H9 (cell line): Measurements from ENCODE around the gene SLC9A2. TPM values are rescaled to one million over a fixed set of nuclear protein-coding genes. Genes with fewer than 3 reads are reported as not detected.

Source experiments
- DNase-seq: peaks from one replicate; pipeline ENCODE4 v3.0.0-alpha.2; 2017
- H2AFZ ChIP-seq: one replicate; pipeline ENCODE4 v1.6.1; 2013; ENCODE audit warnings: mild to moderate bottlenecking, low read length, control low read depth, moderate library complexity
- H2AK5ac ChIP-seq: 2 replicates; pipeline ENCODE4 v1.6.1; 2013; ENCODE audit warnings: low read length, control low read depth, mixed read lengths; ENCODE audit not compliant: insufficient read length
- H2BK120ac ChIP-seq: one replicate; pipeline ENCODE4 v1.6.1; 2013; ENCODE audit warnings: low read depth, mild to moderate bottlenecking, low read length, control low read depth, inconsistent platforms; ENCODE audit not compliant: poor library complexity, severe bottlenecking
- H2BK12ac ChIP-seq: 2 replicates; pipeline ENCODE4 v1.6.1; 2013; ENCODE audit warnings: low read length, control low read depth, mixed read lengths, low read depth; ENCODE audit not compliant: insufficient read length
- H2BK15ac ChIP-seq: 2 replicates; pipeline ENCODE4 v1.6.1; 2013; ENCODE audit warnings: low read depth, low read length, control low read depth
- H2BK20ac ChIP-seq: one replicate; pipeline ENCODE4 v1.6.1; 2013; ENCODE audit warnings: low read depth, mild to moderate bottlenecking, low read length, control low read depth, inconsistent platforms; ENCODE audit not compliant: poor library complexity, severe bottlenecking
- H2BK5ac ChIP-seq: 2 replicates; pipeline ENCODE4 v1.6.1; 2013; ENCODE audit warnings: low read length, control low read depth, mixed read lengths; ENCODE audit not compliant: insufficient read length
- H3K14ac ChIP-seq: 2 replicates; pipeline ENCODE4 v1.6.1; 2013; ENCODE audit warnings: low read length, control low read depth; ENCODE audit not compliant: insufficient read depth
- H3K18ac ChIP-seq: 2 replicates; pipeline ENCODE4 v1.6.1; 2013; ENCODE audit warnings: low read depth, mild to moderate bottlenecking, mixed read lengths, low read length, control low read depth; ENCODE audit not compliant: insufficient read length
- H3K23ac ChIP-seq: 2 replicates; pipeline ENCODE4 v1.6.1; 2013; ENCODE audit warnings: low read length, control low read depth, mixed read lengths, low read depth; ENCODE audit not compliant: insufficient read length
- H3K23me2 ChIP-seq: 2 replicates; pipeline ENCODE4 v1.6.1; 2013; ENCODE audit warnings: low read depth, mild to moderate bottlenecking, mixed read lengths, low read length, control low read depth; ENCODE audit not compliant: insufficient read length, poor library complexity, severe bottlenecking
- H3K27ac ChIP-seq: 2 replicates; pipeline ENCODE4 v1.5.1; 2013; ENCODE audit warnings: low read length, control low read depth, mixed read lengths, low read depth; ENCODE audit not compliant: insufficient read length
- H3K27me3 ChIP-seq: 2 replicates; pipeline ENCODE4 v1.6.1; 2013; ENCODE audit warnings: low read length, control low read depth, inconsistent platforms; ENCODE audit not compliant: insufficient read depth
- H3K4ac ChIP-seq: 2 replicates; pipeline ENCODE4 v1.6.1; 2013; ENCODE audit warnings: low read depth, mild to moderate bottlenecking, control low read depth, inconsistent platforms, low read length, moderate library complexity
- H3K4me1 ChIP-seq: 2 replicates; pipeline ENCODE4 v1.6.1; 2013; ENCODE audit warnings: low read length, control low read depth, inconsistent platforms; ENCODE audit not compliant: insufficient read depth
- H3K4me2 ChIP-seq: 2 replicates; pipeline ENCODE4 v1.6.1; 2013; ENCODE audit warnings: low read length, control low read depth, mixed read lengths; ENCODE audit not compliant: insufficient read length, insufficient read depth
- H3K56ac ChIP-seq: 2 replicates; pipeline ENCODE4 v1.6.1; 2013; ENCODE audit warnings: low read depth, mild to moderate bottlenecking, mixed read lengths, low read length, control low read depth; ENCODE audit not compliant: insufficient read length
- H3K79me1 ChIP-seq: 2 replicates; pipeline ENCODE4 v1.6.1; 2013; ENCODE audit warnings: low read depth, mild to moderate bottlenecking, moderate library complexity, low read length, control low read depth, inconsistent platforms; ENCODE audit not compliant: insufficient read depth, poor library complexity, severe bottlenecking
- H3K79me2 ChIP-seq: 2 replicates; pipeline ENCODE4 v1.6.1; 2013; ENCODE audit warnings: low read length, control low read depth, inconsistent platforms; ENCODE audit not compliant: insufficient read depth
- H3K9ac ChIP-seq: 2 replicates; pipeline ENCODE4 v1.6.1; 2013; ENCODE audit warnings: low read length, control low read depth, mixed read lengths; ENCODE audit not compliant: insufficient read length; ENCODE audit errors: extremely low read depth
- H3K9me3 ChIP-seq: one replicate; pipeline ENCODE4 v1.6.1; 2013; ENCODE audit warnings: low read depth, low read length, inconsistent platforms; ENCODE audit not compliant: control insufficient read depth
- H3T11ph ChIP-seq: one replicate; pipeline ENCODE4 v1.6.1; 2013; ENCODE audit warnings: mild to moderate bottlenecking, low read length, control low read depth, inconsistent platforms
- H4K20me1 ChIP-seq: one replicate; pipeline ENCODE4 v1.6.1; 2013; ENCODE audit not compliant: control insufficient read depth, insufficient read length, insufficient read depth
- H4K5ac ChIP-seq: 2 replicates; pipeline ENCODE4 v1.6.1; 2013; ENCODE audit warnings: low read depth, mild to moderate bottlenecking, mixed read lengths, low read length, control low read depth; ENCODE audit not compliant: insufficient read length
- H4K8ac ChIP-seq: replicated peaks from 2 replicates; pipeline ENCODE4 v1.6.1; 2013; ENCODE audit warnings: low read length, control low read depth, mixed read lengths, low read depth; ENCODE audit not compliant: insufficient read length
- H4K91ac ChIP-seq: 2 replicates; pipeline ENCODE4 v1.6.1; 2013; ENCODE audit warnings: low read depth, mild to moderate bottlenecking, moderate library complexity, mixed read lengths, low read length, control low read depth; ENCODE audit not compliant: insufficient read length
- H3K27ac Mint-ChIP-seq, 3 experiments: 2 replicates in 2 of 3; 3 replicates in 1 of 3; pipeline ENCODE4 v1.8.0; 2020 to 2021; ENCODE audit warnings: mixed read lengths in 3 of 3, mild to moderate bottlenecking in 1 of 3, moderate library complexity in 1 of 3
- H3K27me3 Mint-ChIP-seq: 2 replicates; pipeline ENCODE4 v1.8.0; 2021; ENCODE audit warnings: low read depth, mild to moderate bottlenecking, moderate library complexity, mixed read lengths
- H3K36me3 Mint-ChIP-seq, 3 experiments: 2 replicates in 2 of 3; 3 replicates in 1 of 3; pipeline ENCODE4 v1.8.0; 2020 to 2021; ENCODE audit warnings: low read depth in 3 of 3, mixed read lengths in 3 of 3; ENCODE audit not compliant: insufficient read depth in 1 of 3
- H3K4me1 Mint-ChIP-seq, 2 experiments: 2 replicates each; pipeline ENCODE4 v1.8.0; 2020; ENCODE audit warnings: mixed read lengths in 2 of 2
- H3K4me3 Mint-ChIP-seq, 2 experiments: 2 replicates in 1 of 2; 3 replicates in 1 of 2; pipeline ENCODE4 v1.8.0; 2020 to 2021; ENCODE audit warnings: mild to moderate bottlenecking in 2 of 2, mixed read lengths in 2 of 2, moderate library complexity in 1 of 2
- H3K9me3 Mint-ChIP-seq, 2 experiments: 2 replicates in 1 of 2; 3 replicates in 1 of 2; pipeline ENCODE4 v1.8.0; 2020; ENCODE audit warnings: mild to moderate bottlenecking in 2 of 2, mixed read lengths in 2 of 2, moderate library complexity in 1 of 2
- WGBS: extraction: QIAGEN DNeasy Blood & Tissue Kit; methylation state at CpG from one replicate; pipeline ENCODE4 v1.1.7; 2013; ENCODE audit warnings: missing lambda C conversion rate, low lambda C conversion rate, mixed read lengths; ENCODE audit not compliant: insufficient read length; ENCODE audit errors: extremely low coverage; 5-methylcytosine and 5-hydroxymethylcytosine counted together
- total RNA-seq: library from RNA; stranded (reverse); gene quantifications from 2 replicates; pipeline ENCODE4 v1.2.1, GENCODE V29; 2021
- TF ChIP-seq, protein P1 (sequence below): fragments of 200-600 bp; sonication (generic); conservative IDR thresholded peaks from 3 replicates; pipeline ENCODE4 v1.8.0; 2021; ENCODE audit warnings: antibody characterized with exemption, mild to moderate bottlenecking

SLC9A2 gene
- total RNA-seq, 1 experiment from 2014 or later: 0.04 TPM

DNA sequence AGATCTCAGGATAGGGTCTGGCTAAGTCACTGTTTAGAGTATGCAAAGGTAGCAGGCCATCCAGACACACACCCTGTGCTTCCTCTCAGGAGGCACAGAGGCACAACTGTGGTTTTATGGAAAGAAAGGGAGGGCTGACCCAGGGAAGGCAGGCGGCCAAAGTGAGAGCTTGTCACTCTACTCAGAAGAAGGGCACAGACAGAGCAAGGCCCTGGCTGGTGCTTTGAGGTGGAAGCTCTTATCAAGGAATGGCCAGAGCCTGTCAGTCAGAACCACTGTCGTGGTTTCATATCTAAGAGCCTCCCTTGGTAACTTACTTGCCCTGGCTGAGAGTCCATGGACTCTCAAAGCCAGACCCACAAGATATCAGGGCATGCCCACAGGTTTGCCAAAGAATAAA, 40.7 kb downstream of the SLC9A2 start:
- H3K27me3 ChIP-seq: no peaks in the 10 kb centered on the region
- no peak for DNase-seq
- no peak overlapping the region for H3T11ph ChIP-seq
- H4K8ac ChIP-seq: no peak overlapping the region
- Mint-ChIP-seq H3K27ac (peak overlapping the region in 1 of 3 experiments; percentile 74; a peak in 1 of 7 replicates), H3K9me3 (no peaks in the 10 kb centered on the region), H3K36me3 (no peaks in the 10 kb centered on the region), H3K4me3 (no peak overlapping the region), H3K27me3 (peaks cover 1% of the 10 kb centered on the region; the same call in 1 of the 2 replicates), H3K4me1 (peaks cover 5% of the 10 kb centered on the region in 2 experiments; a peak in 3 of 4 replicates)
- H4K91ac ChIP-seq: no peak overlapping the region
- no peak overlapping the region for H3K9ac ChIP-seq
- H4K20me1 ChIP-seq: no peaks in the 10 kb centered on the region
- H2BK15ac ChIP-seq: no peak overlapping the region
- no peaks in the 10 kb centered on the region for H3K9me3 ChIP-seq
- no peak overlapping the region for H3K23ac ChIP-seq
- H3K23me2 ChIP-seq: no peaks in the 10 kb centered on the region
- no peak overlapping the region for H2BK12ac ChIP-seq
- H2BK5ac ChIP-seq: no peak overlapping the region
- H2AFZ ChIP-seq: no peak overlapping the region
- no peaks in the 10 kb centered on the region for H3K79me2 ChIP-seq
- no peak overlapping the region for H3K27ac ChIP-seq
- no peaks in the 10 kb centered on the region for H3K4me1 ChIP-seq
- no peak overlapping the region for H3K4ac ChIP-seq
- peak overlapping the region; percentile 7 for H3K18ac ChIP-seq
- no CpG with 5 or more reads among the region's 2 CpGs for WGBS
- H3K56ac ChIP-seq: no peak overlapping the region
- no peak overlapping the region for H3K4me2 ChIP-seq
- H4K5ac ChIP-seq: no peak overlapping the region
- TF ChIP-seq, protein P1, sequence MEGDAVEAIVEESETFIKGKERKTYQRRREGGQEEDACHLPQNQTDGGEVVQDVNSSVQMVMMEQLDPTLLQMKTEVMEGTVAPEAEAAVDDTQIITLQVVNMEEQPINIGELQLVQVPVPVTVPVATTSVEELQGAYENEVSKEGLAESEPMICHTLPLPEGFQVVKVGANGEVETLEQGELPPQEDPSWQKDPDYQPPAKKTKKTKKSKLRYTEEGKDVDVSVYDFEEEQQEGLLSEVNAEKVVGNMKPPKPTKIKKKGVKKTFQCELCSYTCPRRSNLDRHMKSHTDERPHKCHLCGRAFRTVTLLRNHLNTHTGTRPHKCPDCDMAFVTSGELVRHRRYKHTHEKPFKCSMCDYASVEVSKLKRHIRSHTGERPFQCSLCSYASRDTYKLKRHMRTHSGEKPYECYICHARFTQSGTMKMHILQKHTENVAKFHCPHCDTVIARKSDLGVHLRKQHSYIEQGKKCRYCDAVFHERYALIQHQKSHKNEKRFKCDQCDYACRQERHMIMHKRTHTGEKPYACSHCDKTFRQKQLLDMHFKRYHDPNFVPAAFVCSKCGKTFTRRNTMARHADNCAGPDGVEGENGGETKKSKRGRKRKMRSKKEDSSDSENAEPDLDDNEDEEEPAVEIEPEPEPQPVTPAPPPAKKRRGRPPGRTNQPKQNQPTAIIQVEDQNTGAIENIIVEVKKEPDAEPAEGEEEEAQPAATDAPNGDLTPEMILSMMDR: no peak
- H2BK120ac ChIP-seq: no peak overlapping the region
- H2AK5ac ChIP-seq: no peak overlapping the region
- H3K14ac ChIP-seq: no peak overlapping the region
- no peaks in the 10 kb centered on the region for H3K79me1 ChIP-seq
- H2BK20ac ChIP-seq: no peak overlapping the region
